ENCODE measurements around the gene TTR. TPM values are rescaled to one million over a fixed set of nuclear protein-coding genes. Genes with fewer than 3 reads are reported as not detected.
A peak's percentile ranks its signal among the peaks of the same experiment; 100 is the strongest.

Gene TTR
- total RNA-seq, 4 donors from 2014 or later: not detected

DNA sequence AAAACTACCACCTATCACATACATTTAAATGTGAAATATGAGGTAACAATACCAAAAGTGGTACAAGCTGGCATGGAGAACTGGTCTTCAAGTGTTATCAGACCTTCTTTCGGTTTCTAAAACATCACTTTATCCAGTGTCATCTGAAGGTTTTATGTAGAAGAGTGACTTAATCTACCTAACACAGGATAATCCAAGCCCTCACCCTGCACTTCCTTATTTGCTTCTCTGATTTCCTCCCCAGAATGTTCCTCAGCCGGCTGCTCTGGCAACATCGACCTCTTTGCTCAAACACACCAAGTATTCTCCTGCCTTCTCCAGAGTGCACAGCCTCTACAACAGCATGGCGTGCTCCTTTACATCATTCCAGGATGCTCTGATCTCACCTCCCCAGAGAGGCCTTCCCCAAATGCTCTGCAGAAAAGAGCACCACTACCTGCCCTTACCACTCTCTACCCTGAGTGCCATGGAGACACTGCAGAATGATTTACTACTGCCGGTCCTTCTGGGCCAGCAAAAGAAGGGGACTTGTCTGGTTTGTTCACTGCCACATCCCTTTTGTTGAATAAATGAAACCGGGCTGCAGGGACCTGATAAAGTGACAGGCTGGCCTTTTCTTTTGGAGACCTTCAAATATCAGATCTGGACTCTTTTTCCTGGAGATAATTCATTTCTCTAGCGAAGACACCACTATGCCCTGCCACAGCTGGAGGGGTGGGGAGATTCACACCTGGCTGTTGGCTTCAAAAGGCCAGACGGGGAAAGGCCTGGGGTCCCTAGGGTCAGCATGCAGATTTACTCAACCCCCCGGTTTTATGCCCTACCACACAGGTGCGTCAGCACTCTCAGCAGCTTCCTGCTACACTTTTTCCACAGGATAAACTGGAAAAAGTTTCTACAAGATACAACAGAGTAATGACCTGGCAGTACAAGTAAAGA is 42.0 kb downstream of the TTR start:
- ATAC-seq (ENCODE audit: low FRiP score) (no peak), DNase-seq (ENCODE audit: low spot score) (no peak)
- TF ChIP-seq, protein P1, sequence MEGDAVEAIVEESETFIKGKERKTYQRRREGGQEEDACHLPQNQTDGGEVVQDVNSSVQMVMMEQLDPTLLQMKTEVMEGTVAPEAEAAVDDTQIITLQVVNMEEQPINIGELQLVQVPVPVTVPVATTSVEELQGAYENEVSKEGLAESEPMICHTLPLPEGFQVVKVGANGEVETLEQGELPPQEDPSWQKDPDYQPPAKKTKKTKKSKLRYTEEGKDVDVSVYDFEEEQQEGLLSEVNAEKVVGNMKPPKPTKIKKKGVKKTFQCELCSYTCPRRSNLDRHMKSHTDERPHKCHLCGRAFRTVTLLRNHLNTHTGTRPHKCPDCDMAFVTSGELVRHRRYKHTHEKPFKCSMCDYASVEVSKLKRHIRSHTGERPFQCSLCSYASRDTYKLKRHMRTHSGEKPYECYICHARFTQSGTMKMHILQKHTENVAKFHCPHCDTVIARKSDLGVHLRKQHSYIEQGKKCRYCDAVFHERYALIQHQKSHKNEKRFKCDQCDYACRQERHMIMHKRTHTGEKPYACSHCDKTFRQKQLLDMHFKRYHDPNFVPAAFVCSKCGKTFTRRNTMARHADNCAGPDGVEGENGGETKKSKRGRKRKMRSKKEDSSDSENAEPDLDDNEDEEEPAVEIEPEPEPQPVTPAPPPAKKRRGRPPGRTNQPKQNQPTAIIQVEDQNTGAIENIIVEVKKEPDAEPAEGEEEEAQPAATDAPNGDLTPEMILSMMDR (IDR thresholded peaks at IDR 0.05): no peak

DNA sequence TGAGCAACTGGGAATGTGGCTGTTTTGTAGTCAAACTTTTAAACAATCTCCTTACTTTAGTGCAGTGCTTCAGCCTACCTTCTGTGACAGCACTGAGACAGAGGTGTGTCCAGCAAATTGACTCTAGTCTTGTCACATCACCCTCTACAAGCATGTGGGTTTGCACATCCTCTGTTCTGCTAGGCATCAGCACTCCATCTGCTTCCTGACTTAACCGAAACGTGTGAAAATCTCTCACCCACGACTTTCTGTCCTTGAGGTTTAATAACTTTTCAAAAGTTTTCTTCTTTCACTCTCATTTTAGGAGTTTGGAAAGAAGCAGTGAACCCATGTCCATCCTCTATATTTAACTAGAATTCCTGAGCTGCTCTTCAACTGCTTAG is 42.6 kb downstream of the TTR start:
- no peak for DNase-seq (ENCODE audit: low spot score)

DNA sequence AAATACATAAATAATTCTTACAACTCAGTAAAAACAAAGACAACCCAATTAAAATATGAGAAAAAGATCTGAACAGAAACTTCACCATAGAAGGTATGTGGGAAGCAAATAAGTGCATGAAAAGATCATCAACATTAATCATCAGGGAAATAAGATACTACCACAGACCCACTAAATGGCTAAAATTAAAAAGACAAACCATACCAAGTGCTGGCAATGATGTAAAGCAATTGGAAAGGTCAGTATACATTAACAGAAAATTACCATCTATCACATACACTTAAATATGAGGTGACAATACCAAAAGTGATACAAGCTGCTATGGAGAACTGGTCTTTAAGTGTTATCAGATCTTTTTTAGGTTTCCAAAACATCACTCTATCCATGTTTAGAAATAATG is 44.7 kb downstream of the TTR start:
- ATAC-seq (ENCODE audit: low FRiP score): no peak
- no peak for DNase-seq (ENCODE audit: low spot score)
- TF ChIP-seq, protein P1 (IDR thresholded peaks at IDR 0.05): no peak

More for the DNA sequence above, 42.6 kb downstream of the TTR start:
- ATAC-seq (ENCODE audit: low FRiP score): no peak
- TF ChIP-seq, protein P1 (IDR thresholded peaks at IDR 0.05): no peak

DNA sequence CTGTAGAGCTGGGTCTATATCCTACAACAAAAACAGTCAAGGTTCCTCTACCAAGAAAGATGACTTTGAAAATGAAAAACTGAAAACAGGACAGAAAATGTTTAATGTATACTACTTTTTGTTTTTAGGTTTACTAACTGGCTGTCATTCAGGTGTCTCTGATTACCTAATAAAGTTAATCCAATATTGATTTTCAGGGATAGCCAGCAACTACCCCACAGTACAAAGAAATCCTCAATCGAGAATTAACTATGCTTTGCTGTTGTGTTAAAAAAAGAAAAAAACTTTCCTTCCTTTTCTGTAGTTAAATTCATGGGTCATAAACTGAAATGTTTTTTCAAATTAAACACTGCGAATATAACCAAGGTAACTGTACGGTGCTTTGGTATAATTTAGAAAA is 45.8 kb downstream of the TTR start:
- TF ChIP-seq, protein P1 (IDR thresholded peaks at IDR 0.05): no peak
- DNase-seq (ENCODE audit: low spot score): no peak
- ATAC-seq (ENCODE audit: low FRiP score): no peak

DNA sequence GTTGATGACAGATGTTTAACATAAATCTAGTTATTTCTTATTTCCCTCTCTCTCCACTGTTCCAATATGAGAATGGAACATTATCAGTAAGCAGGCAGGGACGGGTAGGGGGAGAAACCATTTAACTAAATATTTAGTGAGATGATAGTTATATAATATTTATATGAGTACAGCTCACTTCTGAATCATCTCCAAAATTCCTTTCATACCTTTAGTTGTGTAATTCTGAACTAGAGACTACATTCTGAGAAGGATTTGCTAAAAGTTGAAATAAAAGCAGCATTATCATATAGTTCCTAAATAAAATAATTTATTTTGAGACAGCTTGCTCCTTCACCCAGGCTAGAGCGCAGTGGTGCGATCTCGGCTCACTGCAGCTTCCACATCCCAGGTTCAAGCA is 51.3 kb downstream of the TTR start:
- DNase-seq (ENCODE audit: low spot score): no peak
- TF ChIP-seq, protein P1 (IDR thresholded peaks at IDR 0.05): no peak
- ATAC-seq (ENCODE audit: low FRiP score): peak; percentile 28

DNA sequence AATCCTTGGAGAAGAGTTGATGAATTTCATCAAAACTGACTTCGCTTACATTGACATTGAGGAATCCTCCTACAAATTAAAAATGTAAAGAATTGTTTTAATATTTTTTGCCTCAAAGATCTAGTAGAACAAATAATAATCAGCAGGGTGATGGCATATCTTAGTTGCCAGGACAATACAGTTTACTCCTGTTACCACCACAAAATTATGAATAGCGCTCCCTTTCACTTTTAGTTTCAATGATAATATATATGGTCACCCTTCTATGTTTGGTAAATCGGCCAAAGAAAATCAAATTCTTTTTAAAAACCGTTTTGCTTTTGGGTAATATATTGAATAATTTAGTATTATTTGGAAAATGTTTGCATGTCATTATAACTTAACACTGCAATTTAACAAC is 53.7 kb downstream of the TTR start:
- TF ChIP-seq, protein P1 (IDR thresholded peaks at IDR 0.05): no peak
- DNase-seq (ENCODE audit: low spot score) (no peak), ATAC-seq (ENCODE audit: low FRiP score) (no peak)
